Measurements from ENCODE around the gene SLC27A5.

Gene SLC27A5

GRCh38 chr19:58519355-58520256 lies 7.8 kb upstream of the SLC27A5 start, which contains the start of gene ZBTB45 (continued):
- TF ChIP-seq ZNF211 (tag by site-specific recombination; IDR thresholded peaks at IDR 0.05; ENCODE audit: low read depth) = no peak
- peak; percentile 87 for TF ChIP-seq ZNF843 (tag by site-specific recombination; IDR thresholded peaks at IDR 0.05)
- peak; percentile 75; the same call in 1 of the 2 replicates for TF ChIP-seq ZNF792 (tag by site-specific recombination; IDR thresholded peaks at IDR 0.05)
- no peak for TF ChIP-seq ZNF112 (tag by site-specific recombination; IDR thresholded peaks at IDR 0.05)
- TF ChIP-seq ZNF248 (tag by site-specific recombination; IDR thresholded peaks at IDR 0.05) = no peak
- TF ChIP-seq TRIM28 (IDR thresholded peaks at IDR 0.05; ENCODE audit: borderline replicate concordance, low read length) = peak; percentile 73
- peak; percentile 12; the same call in 1 of the 2 replicates for TF ChIP-seq ZSCAN16 (tag by site-specific recombination; IDR thresholded peaks at IDR 0.05)
- peak; percentile 9; the same call in 1 of the 2 replicates for TF ChIP-seq GFI1B (tag by site-specific recombination; IDR thresholded peaks at IDR 0.05)
- no peak for TF ChIP-seq ZNF202 (tag by site-specific recombination; IDR thresholded peaks at IDR 0.05; ENCODE audit: borderline replicate concordance)
- TF ChIP-seq ZIC2 (tag by site-specific recombination; IDR thresholded peaks at IDR 0.05) = 0 out of 2 replicates have a peak, but pooled peaks have one; percentile 22
- TF ChIP-seq ZNF692 (tag by site-specific recombination; IDR thresholded peaks at IDR 0.05) = peak; percentile 94
- peak; percentile 91 for TF ChIP-seq ZFP69B (tag by site-specific recombination; IDR thresholded peaks at IDR 0.05)
- TF ChIP-seq ZNF350 (tag by site-specific recombination; IDR thresholded peaks at IDR 0.05) = peak; percentile 19; the same call in 1 of the 2 replicates
- peak; percentile 99 for TF ChIP-seq HOXD13 (CRISPR knock-in tag; IDR thresholded peaks at IDR 0.05; ENCODE audit: borderline replicate concordance)
- TF ChIP-seq ZNF221 (tag by site-specific recombination; IDR thresholded peaks at IDR 0.05; ENCODE audit: borderline replicate concordance) = no peak
- no peak for TF ChIP-seq ZNF19 (tag by site-specific recombination; IDR thresholded peaks at IDR 0.05; ENCODE audit: low read depth)
- peak; percentile 99 for TF ChIP-seq ZBTB10 (tag by site-specific recombination; IDR thresholded peaks at IDR 0.05)
- peak; percentile 99 for TF ChIP-seq ZEB2 (tag by site-specific recombination; IDR thresholded peaks at IDR 0.05)
- TF ChIP-seq ZNF610 (tag by site-specific recombination; IDR thresholded peaks at IDR 0.05; ENCODE audit: borderline replicate concordance) = peak; percentile 83; the same call in 1 of the 2 replicates
- no peak for TF ChIP-seq REST (tag by site-specific recombination; IDR thresholded peaks at IDR 0.05)
- TF ChIP-seq PBX3 (CRISPR knock-in tag; IDR thresholded peaks at IDR 0.05) = peak; percentile 99
- no peak for TF ChIP-seq ZNF529 (tag by site-specific recombination; IDR thresholded peaks at IDR 0.05; ENCODE audit: insufficient replicate concordance)
- TF ChIP-seq ZNF580 (tag by site-specific recombination; IDR thresholded peaks at IDR 0.05) = peak; percentile 100
- peak; percentile 95 for TF ChIP-seq ZBTB26 (tag by site-specific recombination; optimal IDR thresholded peaks at IDR 0.05)
- 0 out of 2 replicates have a peak, but pooled peaks have one; percentile 36 for TF ChIP-seq ZNF416 (tag by site-specific recombination; IDR thresholded peaks at IDR 0.05)
- TF ChIP-seq ZNF555 (tag by site-specific recombination; conservative IDR thresholded peaks at IDR 0.05) = no peak
